Fibroblast of mammary gland (primary cell): ENCODE measurements around the gene PARVA.

ENCODE experiments used
- DNase-seq: peaks from one replicate; pipeline ENCODE4 v3.0.0-alpha.2; 2010; ENCODE audit warnings: low read depth
- H3K4me3 ChIP-seq: 2 replicates; pipeline ENCODE4 v1.5.1; 2011; ENCODE audit warnings: low read depth, mild to moderate bottlenecking, low read length, moderate library complexity; ENCODE audit not compliant: control insufficient read depth
- TF ChIP-seq, protein P1 (sequence below): conservative IDR thresholded peaks from 2 replicates; pipeline ENCODE4 v1.5.1; 2011; ENCODE audit warnings: low read depth, low read length, inconsistent platforms; ENCODE audit not compliant: control insufficient read depth, insufficient read depth

PARVA gene

DNA sequence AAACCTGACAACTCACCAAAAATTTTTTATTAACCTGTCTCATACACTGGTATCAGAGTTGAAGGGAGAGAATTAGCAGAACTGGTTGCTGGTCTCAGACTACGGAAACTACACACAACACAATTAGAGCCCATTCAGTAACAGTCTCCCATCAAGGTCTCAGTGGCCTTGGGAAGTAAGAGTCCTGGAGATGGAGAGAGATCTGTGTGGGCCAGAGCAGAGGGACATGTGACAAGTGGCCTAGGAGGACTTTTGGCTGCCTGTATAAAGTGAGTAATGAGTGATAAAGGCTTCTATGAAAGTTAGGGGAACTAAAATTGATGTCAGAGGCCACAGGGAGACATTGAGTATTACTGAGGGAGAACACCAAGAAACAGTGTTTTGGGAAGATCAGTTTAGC, 58.9 kb downstream of the PARVA start:
- TF ChIP-seq, protein P1, sequence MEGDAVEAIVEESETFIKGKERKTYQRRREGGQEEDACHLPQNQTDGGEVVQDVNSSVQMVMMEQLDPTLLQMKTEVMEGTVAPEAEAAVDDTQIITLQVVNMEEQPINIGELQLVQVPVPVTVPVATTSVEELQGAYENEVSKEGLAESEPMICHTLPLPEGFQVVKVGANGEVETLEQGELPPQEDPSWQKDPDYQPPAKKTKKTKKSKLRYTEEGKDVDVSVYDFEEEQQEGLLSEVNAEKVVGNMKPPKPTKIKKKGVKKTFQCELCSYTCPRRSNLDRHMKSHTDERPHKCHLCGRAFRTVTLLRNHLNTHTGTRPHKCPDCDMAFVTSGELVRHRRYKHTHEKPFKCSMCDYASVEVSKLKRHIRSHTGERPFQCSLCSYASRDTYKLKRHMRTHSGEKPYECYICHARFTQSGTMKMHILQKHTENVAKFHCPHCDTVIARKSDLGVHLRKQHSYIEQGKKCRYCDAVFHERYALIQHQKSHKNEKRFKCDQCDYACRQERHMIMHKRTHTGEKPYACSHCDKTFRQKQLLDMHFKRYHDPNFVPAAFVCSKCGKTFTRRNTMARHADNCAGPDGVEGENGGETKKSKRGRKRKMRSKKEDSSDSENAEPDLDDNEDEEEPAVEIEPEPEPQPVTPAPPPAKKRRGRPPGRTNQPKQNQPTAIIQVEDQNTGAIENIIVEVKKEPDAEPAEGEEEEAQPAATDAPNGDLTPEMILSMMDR, result no peak
- DNase-seq, result no peak
- no peak overlapping the region for H3K4me3 ChIP-seq

DNA sequence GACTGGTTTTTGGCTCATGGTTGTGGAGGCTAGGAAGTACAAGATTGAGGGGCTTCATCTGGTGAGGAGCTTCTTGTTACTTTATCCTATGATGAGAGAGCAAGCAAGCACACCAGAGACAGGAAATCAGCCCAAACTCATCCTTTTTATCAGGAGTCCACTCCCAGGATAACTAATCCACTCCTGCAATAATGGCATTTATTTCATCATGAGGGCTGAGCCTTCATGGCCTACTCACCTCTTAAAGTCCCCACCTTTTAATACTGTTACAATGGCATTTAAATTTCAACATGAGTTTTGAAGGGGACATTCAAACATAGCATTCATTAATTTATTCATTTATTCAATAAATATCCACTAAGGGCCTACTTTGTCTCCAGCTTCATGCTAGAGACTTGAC, 60.9 kb downstream of the PARVA start:
- TF ChIP-seq, protein P1, result no peak
- H3K4me3 ChIP-seq, result no peak overlapping the region

DNA sequence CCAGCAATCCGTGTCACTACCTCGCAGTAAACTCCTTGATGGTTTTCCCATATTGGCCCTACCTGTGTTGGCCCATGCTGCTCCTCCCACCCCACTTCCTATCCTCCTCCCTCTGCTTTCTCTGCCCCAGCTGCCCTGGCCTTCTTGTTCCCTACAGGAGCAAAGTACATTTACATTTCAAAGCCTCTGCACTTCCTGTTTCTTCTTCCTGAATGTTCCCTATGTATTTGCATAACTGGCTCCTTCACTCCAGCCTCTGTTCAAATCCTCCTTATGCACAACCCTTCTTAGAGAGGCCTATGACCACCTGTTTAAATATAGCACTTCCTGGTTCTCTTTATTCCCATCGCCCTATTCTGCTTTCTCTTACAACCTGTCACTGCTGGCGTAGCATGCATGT, 62.2 kb downstream of the PARVA start:
- DNase-seq, result no peak
- H3K4me3 ChIP-seq, result no peak overlapping the region
- TF ChIP-seq, protein P1, result no peak

More for the DNA sequence above, 60.9 kb downstream of the PARVA start:
- no peak for DNase-seq

DNA sequence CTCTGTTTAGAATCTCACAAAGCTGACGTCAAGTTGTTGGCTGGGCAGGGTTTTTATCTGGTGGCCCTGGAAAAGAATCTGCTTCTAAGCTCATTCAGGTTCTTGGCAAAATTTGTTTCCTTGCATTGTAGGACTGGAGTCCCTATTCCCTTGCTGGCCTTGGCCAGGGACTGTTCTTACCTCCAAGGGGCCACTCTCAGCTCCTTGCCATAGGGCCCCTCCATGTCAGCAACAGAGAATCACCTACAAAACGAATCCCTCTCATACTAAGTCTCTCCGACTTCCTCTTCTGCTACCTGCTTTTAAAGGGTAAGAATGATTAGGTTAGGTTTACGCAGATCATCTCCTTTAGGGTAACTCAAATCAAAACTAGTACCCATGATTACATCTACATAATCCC, 63.2 kb downstream of the PARVA start:
- no peak overlapping the region for H3K4me3 ChIP-seq
- no peak for DNase-seq
- TF ChIP-seq, protein P1, result no peak

DNA sequence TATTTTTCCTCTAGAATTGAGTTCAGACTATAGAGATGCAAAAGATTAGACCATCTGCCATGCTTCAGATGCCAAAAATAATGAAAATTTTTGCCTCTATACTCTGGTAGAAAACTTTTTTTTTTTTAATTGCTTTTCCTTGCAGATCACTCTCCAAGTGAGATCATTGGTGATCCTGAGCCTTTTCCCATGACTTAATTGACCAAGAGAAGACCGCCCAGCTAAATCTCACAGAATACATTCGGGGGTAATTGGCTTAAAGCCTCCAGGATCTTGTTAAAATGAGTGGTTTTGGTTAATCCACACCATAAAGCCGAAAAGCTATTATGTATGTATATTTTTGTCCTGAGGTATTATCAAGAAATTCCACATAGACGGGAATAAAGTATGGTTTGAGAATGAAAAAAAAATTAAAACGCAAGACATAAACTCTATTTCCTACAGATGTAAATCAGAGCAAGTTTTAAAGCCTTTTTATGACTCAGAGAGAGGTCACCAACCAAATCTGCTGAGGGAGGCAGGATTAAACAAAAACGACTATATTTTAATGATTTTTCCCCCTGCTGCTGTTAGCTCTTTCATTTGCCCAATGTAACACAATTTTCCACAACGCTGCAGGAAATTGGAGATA, 64.0 kb downstream of the PARVA start:
- DNase-seq, result peak; percentile 56
- no peak overlapping the region for H3K4me3 ChIP-seq
- TF ChIP-seq, protein P1, result no peak

DNA sequence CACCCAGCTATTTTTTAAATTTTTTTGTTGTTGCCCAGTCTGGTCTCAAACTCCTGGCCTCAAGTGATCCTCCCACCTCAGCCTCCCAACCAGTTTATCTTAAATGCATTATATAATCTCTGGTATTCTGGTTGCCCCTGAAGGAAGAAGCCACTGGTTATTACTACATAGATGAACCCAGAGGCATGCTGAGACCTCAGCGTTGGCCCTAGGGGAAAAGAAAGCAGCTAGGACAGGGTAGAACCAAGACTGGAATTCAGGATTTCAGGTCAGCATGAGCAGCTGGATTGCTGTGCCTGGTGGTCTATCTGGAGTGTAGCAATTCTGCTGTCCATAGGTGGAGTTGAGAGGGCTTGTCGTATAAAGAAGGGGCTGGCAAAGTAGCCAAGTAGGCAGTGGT, 67.2 kb downstream of the PARVA start:
- no peak for DNase-seq
- H3K4me3 ChIP-seq, result no peak overlapping the region
- TF ChIP-seq, protein P1, result no peak

DNA sequence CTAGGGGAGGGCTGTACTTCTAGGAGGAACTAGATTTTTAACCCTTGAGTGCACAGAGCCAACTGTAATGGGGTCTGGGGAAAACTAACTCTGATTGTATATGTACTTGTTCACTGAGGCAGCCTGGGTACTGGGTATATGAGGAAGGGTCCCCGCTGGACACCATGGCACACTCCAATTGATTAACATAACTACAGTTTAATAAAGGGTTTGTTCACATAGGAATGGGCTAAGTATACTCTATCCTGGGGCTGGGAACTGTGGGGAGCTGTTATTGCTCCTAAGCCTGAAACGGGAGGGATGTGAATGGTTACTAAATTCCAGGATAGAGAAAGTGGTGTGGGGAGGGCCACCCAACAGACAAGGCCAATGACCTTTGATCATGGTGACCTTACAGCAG, 67.6 kb downstream of the PARVA start:
- no peak for DNase-seq
- no peak overlapping the region for H3K4me3 ChIP-seq
- TF ChIP-seq, protein P1, result no peak
